Stimulated activated CD8-positive, alpha-beta memory T cell treated with anti-CD3 and anti-CD28 coated beads, Interleukin-12 subunit alpha, Interleukin-12 subunit beta, amount 100 ng/mL, for 4 hours (primary cell): ENCODE results near the gene WDR49.

ENCODE experiments used
- DNase-seq: peaks from one replicate; pipeline ENCODE4 v3.0.0-alpha.2; 2020; ENCODE audit warnings: low read depth

Gene WDR49

GRCh38 chr3:167487556-167487955 lies 166.2 kb downstream of the WDR49 start:
- no peak for DNase-seq

- DNase-seq: no peak
These were observed 169.2 kb downstream of the WDR49 start for GRCh38 chr3:167484551-167484950.

GRCh38 chr3:167483708-167484475 lies 169.8 kb downstream of the WDR49 start:
- DNase-seq: no peak

GRCh38 chr3:167481164-167481563 lies 172.6 kb downstream of the WDR49 start:
- DNase-seq: no peak

GRCh38 chr3:167480748-167481147 lies 173.0 kb downstream of the WDR49 start:
- no peak for DNase-seq

- DNase-seq: no peak
These were observed 179.9 kb downstream of the WDR49 start, which contains the start of gene SERPINI2 for GRCh38 chr3:167473863-167474262. SERPINI2 (minus strand) TSS chr3:167474042; CDS start chr3:167471834, 2,208 bp downstream.

- no peak for DNase-seq
These were observed 184.4 kb downstream of the WDR49 start for GRCh38 chr3:167469381-167469780.

GRCh38 chr3:167467848-167468611 lies 185.7 kb downstream of the WDR49 start:
- no peak for DNase-seq

- no peak for DNase-seq
These were observed 186.8 kb downstream of the WDR49 start for GRCh38 chr3:167466966-167467365.

GRCh38 chr3:167456157-167456799 lies 197.5 kb downstream of the WDR49 start:
- DNase-seq: no peak

GRCh38 chr3:167453815-167454214 lies 199.9 kb downstream of the WDR49 start:
- no peak for DNase-seq

GRCh38 chr3:167451282-167451681 lies 202.5 kb downstream of the WDR49 start:
- DNase-seq: no peak

- no peak for DNase-seq
These were observed 203.1 kb downstream of the WDR49 start for GRCh38 chr3:167450675-167451074.

GRCh38 chr3:167450195-167450594 lies 203.5 kb downstream of the WDR49 start:
- DNase-seq: no peak

GRCh38 chr3:167445491-167445890 lies 208.3 kb downstream of the WDR49 start:
- no peak for DNase-seq

GRCh38 chr3:167441256-167441655 lies 212.5 kb downstream of the WDR49 start:
- DNase-seq: no peak

- no peak for DNase-seq
These were observed 216.2 kb downstream of the WDR49 start for GRCh38 chr3:167437428-167438139.
